SK-MEL-5 (cell line): Measurements from ENCODE around the gene PBRM1. TPM values are rescaled to one million over a fixed set of nuclear protein-coding genes. Genes with fewer than 3 reads are reported as not detected.
"Not testable (repeated sequence)": the region's sequence is repeated elsewhere in the genome, so short reads cannot be mapped to it uniquely, and the experiment has no call there.

Experiments
- DNase-seq: peaks from one replicate; pipeline ENCODE4 v3.0.0-alpha.2; 2016; ENCODE audit warnings: low read depth, low spot score
- in situ Hi-C: cut with HindIII; loops from 2 replicates; pipeline ENCODE4 v1.10.0; 2016; ENCODE audit warnings: low sequenced_read_pairs, high pct_unique_total_duplicates, low pct_unique_long_range_greater_than_20kb
- total RNA-seq: library from RNA; depleted of rRNA; stranded (reverse); fragments of >200 nt; shearing (Covaris generic); gene quantifications from 2 replicates; pipeline ENCODE4 v1.2.3, GENCODE V29; 2014

PBRM1 gene
- total RNA-seq, 1 experiment from 2014 or later, result 41.7 TPM

DNA sequence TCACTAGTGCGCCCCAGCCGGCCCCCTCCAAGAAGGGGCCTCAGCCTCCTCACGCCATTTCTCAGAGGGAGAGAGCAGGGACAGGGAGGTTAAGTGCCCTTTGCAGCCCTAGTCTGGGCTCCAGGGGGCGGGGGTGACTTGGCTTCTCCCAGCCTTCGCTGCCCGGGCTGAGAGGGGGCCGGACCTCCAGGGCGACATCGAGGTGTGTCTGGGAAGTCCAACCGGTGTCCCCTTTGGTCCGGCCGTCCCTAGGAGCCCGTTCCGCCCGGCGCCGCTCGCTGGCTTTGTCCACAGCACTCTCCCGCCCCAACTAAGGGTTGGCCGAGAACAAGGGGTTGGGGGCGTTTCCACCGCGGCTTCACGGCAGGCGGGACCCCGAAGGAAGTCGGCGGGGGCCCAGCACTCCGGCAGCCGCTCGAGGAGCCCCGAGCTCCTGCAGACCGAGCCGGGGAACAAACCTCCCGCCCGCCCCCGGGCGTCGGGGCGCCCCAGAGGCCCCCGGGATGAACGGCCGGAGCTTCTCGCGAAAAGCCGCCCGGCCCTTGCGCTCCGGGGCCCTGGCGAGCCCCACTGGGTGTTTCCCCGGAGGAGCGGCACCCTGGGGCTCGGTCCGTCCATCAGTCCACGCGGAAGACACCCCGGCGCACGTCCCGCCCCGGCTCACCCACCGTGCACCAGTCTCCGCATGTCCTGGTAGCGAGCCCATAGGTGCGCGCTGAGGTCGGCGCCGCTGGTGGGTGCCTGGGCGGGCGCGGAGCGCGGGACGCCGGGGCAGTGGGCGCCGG, 152.7 kb downstream of the PBRM1 start:
- no peak for DNase-seq
- in situ Hi-C loops, result no loop called here

DNA sequence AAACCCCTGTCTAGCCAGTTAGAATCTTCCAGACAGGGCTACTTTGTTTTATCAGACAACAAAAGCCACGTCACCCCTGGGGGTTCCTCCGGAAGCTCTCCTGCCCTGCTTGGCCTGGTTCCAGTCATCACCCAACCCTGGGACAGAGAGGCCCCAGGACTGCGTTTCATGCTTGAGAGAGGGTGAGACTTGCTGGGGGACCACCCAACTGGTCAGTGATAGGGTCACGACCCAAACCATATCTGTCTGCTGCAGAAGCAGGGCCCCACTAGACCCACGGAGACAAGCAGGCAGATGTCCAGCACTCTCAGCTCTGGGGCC, 153.2 kb downstream of the PBRM1 start:
- in situ Hi-C loops, result no loop called here
- DNase-seq, result no peak

- in situ Hi-C loops, result no loop called here
- no peak for DNase-seq
These were observed 153.7 kb downstream of the PBRM1 start for GRCh38 chr3:52531860-52532516.

- in situ Hi-C loops, result no loop called here
- no peak for DNase-seq
These were observed 154.5 kb downstream of the PBRM1 start for GRCh38 chr3:52530918-52531826.

DNA sequence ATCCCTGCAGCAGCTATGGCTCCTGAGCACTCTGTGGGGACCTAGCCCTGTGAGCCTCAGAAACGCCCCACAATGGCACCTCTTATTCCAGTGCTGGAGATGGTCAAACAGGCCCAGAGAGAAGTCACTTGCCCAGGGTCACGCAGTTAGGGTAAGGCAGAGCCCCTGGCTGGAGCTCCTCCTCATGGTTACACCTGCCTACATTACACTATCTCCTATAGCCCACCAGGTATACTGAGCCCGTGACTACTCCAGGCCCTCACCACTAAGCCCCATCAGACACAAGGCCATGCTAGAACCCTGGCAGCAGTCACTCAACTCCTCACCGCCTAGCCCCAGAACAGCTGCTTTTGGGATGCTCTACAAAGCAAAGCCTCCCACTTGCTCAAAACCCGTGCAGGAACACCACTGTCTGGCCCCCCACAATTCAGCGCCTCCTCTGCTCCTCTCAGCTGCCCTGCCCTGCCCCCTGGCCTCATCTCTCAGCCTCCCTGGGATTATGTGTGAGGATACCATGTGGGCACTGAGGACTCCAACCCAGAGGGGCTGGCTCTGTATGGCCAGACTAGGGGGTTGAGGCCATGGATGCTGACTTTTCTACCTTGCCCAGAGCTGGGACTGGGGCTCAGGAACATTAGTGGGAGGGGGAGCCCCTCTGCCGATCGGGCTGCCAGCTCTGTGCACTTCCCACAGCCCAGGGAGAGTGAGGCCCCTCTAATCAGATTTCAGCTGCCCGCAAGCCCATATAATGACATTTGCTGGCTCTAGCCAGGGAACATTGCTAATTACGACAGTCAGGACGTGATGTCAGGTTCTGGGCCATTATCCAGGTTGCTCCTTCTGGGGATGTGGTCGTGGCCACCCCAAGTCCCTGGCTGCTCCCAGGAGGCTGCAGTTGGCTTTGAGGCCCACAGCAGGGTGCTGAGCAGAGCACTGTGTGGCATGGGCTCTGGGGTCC, 156.1 kb downstream of the PBRM1 start:
- in situ Hi-C loops, result no loop called here

DNA sequence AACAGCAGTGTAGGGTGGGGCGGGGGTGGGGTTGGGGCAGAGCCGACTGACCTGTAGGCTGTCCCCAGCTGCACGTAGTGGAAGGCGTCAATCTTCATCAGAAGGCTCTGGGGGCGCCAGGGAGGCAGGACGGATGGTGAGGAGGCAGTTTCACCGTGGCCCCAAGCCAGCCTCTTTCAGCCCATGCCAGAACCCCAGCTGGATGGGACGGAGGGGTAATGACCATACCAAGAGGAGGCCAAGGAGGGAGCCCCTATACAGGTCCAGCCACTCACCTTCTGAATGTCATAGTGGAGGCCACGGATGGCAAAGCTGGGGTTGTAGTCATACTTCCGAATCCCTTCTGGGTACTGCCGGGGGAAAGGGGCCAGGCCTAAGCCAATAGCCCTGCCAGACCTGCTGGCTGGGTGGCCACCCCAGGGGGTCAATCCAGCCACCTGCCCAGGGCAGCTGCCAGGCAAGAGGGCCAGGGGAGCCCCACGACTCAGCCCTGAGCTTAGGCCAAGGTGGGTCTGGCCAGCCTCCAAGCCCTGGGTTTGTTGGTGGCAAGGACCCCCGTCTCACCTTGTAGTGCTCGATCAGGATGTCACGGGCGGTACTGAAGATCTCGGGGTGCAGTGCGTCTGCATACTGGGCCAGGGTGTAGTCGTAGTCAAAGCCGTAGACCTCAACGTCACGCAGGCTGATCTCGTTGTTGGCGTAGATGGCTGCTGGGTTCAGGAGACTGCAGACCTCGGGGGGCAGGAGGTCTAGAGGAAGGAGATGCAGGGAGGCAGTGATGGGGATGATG, 156.9 kb downstream of the PBRM1 start:
- no peak for DNase-seq
- in situ Hi-C loops, result no loop called here

More for the DNA sequence above, 156.1 kb downstream of the PBRM1 start:
- DNase-seq, result no peak

GRCh38 chr3:52527732-52528585, 157.8 kb downstream of the PBRM1 start:
- DNase-seq, result no peak

DNA sequence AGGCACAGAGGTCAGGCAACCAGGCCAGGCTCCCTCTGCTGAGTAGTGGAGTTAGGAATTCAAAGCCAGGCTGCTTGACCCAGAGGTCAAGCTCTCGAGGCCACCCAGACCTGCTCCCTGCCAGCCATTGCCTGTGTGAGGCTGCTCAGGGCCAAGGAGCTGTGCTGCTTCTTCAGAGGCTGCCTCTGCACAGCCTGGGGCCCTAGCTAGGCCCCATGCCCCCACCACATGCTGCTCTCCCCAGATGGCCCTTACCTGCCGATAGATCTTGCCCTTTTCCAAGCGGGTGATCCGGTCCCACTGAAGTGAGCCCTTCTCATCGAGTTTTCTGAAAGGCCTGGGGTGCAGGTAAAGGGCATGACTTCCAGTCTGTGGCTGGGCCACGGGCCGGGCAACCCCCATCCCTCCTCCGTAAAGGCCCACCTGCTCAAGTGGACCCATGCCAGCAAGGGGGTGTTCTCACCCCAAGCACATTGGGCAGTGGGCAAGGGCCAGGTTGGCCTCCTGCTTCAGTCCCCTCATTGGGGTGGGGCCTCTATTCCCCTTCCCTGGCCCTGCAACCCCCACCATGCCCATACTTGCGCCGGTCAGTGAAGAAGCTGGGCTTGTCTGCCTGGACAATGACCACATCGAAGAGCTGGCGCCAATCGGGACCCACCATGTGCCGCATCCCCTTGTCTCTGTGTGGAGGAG, 158.5 kb downstream of the PBRM1 start:
- no peak for DNase-seq
- in situ Hi-C loops, result no loop called here

More at GRCh38 chr3:52527732-52528585, 157.8 kb downstream of the PBRM1 start:
- in situ Hi-C loops, result no loop called here

DNA sequence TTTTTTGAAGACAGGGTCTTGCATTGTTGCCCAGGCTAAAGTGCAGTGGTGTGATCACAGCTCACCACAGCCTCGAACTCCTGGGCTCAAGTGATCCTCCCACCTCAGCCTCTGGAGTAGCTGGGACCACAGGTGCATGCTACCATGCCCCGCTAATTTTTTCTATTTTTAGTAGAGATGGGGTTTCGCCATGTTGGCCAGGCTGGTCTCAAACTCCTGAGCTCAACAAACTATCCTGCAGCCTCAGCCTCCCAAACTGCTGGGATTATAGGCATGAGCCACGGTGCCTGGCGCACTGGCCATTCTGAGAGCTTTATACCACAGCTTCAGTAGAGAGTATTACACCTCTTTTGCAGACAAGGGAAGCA, 159.1 kb downstream of the PBRM1 start:
- in situ Hi-C loops, DNase-seq: not testable (repeated sequence)

DNA sequence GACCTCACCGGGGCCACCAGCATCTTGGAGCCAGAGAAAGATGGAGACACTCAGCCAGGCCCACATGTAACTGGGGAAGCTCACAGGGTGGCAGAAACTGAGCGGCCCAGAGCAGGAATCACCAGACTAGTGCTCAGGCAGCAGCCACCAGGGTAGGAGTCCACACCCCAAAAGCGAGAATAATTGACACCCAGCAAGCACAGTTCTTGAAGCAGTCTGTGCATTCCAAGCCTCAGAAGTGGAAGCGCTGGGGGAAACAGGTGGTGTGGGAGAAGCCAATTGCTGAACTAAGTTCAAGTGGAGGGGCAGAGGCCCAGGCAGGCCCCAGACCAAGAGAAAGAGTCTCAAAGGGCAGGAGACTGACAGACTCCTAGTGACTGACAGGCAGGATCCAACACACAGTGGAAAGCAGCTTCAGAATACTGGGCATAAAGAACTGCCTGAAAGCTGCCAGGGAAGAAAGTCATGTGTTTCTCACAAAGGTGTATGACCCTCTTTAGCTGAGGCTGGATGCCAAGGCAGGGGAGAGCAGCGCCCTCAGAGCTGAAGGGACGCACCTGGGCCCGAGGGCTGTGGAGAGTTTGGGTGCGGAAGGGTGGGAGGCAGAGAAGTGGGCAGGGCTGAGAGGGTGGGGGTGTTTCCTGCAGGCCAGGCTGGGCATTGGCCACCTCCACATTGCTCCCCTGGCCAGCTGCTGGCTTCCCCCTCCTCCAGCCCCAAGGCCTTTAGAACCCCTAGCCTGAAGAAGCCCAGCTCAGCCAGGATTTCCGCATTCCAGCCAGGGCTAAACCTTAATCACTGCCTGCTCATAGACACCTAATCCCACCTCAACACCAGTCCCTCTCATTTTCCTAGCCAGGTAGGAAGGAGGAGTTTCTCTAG, 159.8 kb downstream of the PBRM1 start:
- in situ Hi-C loops, result no loop called here

DNA sequence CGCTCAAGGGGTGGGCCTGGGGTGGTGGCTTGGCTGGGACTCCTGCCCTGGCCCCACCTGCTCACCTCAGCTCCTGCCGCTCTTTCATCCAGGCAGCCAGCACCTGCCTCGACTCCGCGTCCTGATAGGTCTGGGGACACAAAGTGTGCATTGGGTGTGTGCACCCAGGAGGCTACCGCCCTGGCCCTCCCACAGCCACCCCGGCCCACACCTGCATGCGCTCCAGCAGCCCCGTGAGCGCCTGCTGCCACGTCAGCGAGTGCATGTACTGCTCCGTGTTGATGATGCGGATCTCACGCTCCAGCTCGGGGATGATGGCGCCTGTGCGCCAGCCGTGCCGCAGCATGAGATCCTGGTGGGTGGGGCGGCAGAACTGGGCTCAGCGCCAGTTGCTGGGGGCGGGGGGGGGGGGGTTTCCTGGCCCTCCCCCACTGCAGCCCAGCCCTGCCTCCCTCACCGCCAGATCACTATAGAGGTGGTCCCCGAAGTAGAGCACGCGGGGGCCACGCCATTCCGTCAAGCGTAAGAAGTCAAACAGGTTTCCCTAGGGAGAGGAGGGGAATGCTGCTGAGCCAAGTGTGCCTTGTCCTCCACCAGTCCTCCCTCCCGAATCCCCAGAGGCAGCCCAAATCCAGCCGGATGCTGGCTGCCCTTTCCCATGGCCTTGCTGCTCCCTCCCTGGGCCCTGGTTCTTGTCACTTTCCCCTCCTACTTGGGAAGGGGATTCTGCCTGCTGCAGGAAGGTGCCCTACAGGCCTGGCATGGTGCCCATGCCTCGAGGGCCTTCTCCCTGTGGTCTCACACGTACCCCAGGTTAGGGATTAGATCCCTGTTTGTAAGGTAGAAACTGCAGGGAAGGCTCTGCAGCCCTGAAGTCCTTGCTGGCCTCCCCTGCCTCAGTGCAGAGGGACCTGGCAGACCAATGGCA, 160.7 kb downstream of the PBRM1 start:
- in situ Hi-C loops, result no loop called here
- no peak for DNase-seq

More for the DNA sequence above, 159.8 kb downstream of the PBRM1 start:
- no peak for DNase-seq

GRCh38 chr3:52524258-52524751, 161.4 kb downstream of the PBRM1 start:
- DNase-seq, result no peak
- in situ Hi-C loops, result no loop called here
